ENCODE data around the gene TTC3.

TTC3 gene

DNA sequence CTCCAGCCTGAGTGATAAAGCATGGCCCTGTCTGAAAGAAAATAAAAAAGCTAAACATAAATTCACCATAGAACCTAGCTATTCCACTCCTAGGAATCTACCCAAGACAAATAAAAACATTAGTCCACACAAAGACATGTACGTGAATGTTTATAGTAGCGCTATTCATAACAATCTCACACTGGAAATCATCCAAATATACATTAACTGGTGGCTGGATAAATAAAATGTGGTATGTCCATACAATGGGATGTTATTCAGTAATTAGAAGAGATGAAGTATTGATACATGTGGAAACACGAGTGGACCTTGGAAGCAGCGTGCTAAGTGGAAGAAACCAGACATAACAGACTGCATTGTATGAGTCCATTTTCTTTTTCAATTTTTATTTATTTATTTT lies 36.9 kb upstream of the TTC3 start:
- H3K4me3 ChIP-seq (ENCODE audit: low read length), result no peak overlapping the region
- DNase-seq (ENCODE audit: low read depth), result no peak
- TF ChIP-seq, protein P1, sequence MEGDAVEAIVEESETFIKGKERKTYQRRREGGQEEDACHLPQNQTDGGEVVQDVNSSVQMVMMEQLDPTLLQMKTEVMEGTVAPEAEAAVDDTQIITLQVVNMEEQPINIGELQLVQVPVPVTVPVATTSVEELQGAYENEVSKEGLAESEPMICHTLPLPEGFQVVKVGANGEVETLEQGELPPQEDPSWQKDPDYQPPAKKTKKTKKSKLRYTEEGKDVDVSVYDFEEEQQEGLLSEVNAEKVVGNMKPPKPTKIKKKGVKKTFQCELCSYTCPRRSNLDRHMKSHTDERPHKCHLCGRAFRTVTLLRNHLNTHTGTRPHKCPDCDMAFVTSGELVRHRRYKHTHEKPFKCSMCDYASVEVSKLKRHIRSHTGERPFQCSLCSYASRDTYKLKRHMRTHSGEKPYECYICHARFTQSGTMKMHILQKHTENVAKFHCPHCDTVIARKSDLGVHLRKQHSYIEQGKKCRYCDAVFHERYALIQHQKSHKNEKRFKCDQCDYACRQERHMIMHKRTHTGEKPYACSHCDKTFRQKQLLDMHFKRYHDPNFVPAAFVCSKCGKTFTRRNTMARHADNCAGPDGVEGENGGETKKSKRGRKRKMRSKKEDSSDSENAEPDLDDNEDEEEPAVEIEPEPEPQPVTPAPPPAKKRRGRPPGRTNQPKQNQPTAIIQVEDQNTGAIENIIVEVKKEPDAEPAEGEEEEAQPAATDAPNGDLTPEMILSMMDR (IDR thresholded peaks at IDR 0.05; ENCODE audit: insufficient read depth, low read depth, low read length, missing control alignments), result no peak

DNA sequence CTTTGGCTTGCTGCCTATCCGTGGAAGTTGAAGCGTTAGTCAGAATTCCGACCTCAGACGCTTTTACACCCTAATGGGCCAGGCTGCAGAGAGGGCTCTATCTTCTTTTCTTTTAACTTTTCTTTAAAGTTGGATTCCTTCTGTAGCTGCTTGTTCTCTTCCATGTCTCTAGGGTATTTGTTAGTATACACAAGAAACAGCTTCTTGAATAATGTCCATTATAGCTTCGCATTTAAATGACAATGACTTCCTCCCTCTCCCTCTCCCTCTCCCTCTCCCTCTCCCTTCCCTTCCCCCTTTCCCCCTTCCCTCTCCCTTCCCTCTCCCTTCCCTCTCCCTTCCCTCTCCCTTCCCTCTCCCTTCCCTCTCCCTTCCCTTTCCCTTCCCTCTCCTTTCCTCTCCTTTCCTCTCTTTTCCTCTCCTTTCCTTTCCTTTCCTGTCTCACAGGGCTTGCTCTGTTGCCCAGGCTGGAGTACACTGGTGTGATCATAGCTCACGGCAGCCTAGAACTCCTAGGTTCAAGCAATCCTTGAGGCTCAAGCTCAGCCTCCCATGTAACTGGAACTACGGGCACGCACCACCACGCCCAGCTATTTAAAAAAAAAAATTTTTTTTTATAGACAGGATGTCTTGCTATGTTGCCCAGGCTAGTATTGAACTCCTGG lies 33.5 kb upstream of the TTC3 start:
- no peak overlapping the region for H3K4me3 ChIP-seq (ENCODE audit: low read length)
- TF ChIP-seq, protein P1 (IDR thresholded peaks at IDR 0.05; ENCODE audit: insufficient read depth, low read depth, low read length, missing control alignments), result no peak
- no peak for DNase-seq (ENCODE audit: low read depth)

DNA sequence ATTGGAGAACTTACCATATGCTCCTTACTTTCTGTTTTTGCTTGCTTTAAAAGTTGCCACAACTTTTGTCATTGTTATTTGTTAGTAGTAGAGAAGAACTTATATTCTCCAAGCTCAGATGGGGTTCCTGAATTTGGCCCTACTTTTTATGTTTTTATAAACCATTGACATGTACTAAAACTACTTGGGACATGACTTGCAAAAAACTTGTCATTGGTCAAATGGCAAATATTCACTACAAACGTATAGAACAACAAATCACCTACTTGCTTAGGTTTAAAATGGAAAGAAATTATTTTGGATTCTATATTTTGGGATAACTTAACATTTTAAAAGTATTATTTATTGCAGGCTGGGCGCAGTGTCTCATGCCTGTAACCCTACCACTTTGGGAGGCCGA lies 32.8 kb upstream of the TTC3 start:
- no peak overlapping the region for H3K4me3 ChIP-seq (ENCODE audit: low read length)

DNA sequence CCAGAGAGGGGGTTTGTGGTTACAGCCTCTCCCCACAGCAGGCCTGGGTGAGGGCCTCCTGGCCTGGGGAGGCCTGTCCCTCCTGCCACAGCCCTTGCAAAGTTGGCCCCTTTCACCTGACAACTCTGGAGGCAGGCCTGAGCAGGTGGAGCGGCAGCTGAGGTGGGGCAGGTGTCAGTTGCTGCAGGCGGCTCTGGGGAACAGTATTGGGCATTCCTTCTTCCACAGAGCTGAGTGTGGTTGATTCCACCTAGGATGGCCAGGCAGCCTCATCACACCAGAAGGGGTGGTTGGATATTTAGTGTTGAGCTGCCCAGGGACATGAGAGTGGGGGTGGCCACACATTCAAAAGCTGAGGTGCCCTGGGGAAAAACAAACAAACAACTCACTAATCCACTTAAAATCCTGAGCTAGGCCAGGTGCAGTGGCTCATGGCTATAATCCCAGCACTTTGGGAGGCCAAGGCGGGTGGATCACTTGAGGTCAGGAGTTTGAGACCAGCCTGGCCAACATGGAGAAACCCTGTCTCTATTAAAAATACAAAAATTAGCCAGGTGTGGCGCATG lies 31.3 kb upstream of the TTC3 start:
- TF ChIP-seq, protein P1 (IDR thresholded peaks at IDR 0.05; ENCODE audit: insufficient read depth, low read depth, low read length, missing control alignments), result no peak
- DNase-seq (ENCODE audit: low read depth), result no peak
- H3K4me3 ChIP-seq (ENCODE audit: low read length), result no peak overlapping the region

More for the DNA sequence above, 32.8 kb upstream of the TTC3 start:
- DNase-seq (ENCODE audit: low read depth), result no peak
- TF ChIP-seq, protein P1 (IDR thresholded peaks at IDR 0.05; ENCODE audit: insufficient read depth, low read depth, low read length, missing control alignments), result no peak

DNA sequence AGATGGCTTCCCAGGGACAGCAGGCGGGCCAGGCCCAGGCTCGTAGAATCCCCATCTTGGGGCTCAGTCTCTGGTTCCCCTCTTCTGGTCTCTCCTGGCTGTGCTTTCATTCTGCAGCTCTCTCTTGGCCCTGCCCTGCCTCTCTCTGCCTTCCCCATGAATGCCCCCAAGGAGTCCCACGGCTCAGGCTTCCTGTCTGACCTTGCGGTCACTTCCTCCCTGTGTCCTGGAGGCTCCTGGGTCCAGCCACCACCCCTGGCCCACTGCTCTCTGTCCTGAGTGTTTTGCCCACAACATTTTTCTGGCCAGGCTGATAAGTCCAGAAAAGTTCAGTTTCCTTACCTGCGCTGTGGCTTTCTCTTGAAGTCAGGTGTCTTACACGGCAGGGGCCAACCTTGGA lies 29.2 kb upstream of the TTC3 start:
- DNase-seq (ENCODE audit: low read depth), result no peak
- TF ChIP-seq, protein P1 (IDR thresholded peaks at IDR 0.05; ENCODE audit: insufficient read depth, low read depth, low read length, missing control alignments), result no peak
- H3K4me3 ChIP-seq (ENCODE audit: low read length), result no peak overlapping the region

DNA sequence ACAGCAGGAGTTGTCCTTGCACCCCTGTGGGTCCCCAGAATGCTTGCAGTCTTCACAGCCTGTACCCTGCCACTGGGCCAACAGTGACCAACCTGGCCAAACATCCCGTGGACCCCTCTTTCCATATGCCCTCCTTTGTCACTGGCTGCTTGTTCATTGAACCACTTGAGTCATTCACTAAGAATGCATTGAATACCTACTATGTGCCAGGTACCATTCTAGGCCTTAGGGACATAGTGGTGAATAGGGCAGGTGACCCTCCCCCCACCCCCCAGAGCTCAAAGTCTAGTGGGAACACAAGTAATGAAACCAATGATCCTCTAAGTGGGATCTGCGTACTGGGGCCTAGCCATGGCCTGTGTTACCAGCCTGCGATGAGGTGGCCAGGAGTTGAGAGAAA lies 28.4 kb upstream of the TTC3 start:
- no peak for DNase-seq (ENCODE audit: low read depth)
- H3K4me3 ChIP-seq (ENCODE audit: low read length), result no peak overlapping the region
- TF ChIP-seq, protein P1 (IDR thresholded peaks at IDR 0.05; ENCODE audit: insufficient read depth, low read depth, low read length, missing control alignments), result no peak

DNA sequence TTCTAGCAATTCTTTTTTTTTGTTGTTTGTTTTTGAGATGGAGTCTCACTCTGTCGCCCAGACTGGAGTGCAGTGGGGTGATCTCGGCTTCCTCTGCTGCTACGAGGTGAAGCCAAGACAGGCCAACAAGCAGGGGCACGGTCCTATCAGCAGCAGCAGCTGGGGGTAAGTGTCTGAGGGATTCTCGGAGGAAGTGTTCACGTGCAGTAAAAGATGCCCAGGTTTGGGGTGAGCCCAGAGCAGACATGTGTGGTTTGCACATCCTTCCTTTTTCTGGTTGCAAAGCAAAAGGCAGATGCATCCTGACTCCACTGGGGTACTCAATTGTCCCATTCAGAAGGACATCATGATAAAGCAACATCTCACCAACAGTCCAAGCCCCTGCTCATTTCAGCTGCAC lies 27.9 kb upstream of the TTC3 start:
- no peak for DNase-seq (ENCODE audit: low read depth)
- no peak overlapping the region for H3K4me3 ChIP-seq (ENCODE audit: low read length)
- TF ChIP-seq, protein P1 (IDR thresholded peaks at IDR 0.05; ENCODE audit: insufficient read depth, low read depth, low read length, missing control alignments), result no peak

Measured in epithelial cell of esophagus (primary cell).